COLO668 (cell line): ENCODE measurements around the gene CDC25B.
"Not testable (repeated sequence)": the region's sequence is repeated elsewhere in the genome, so short reads cannot be mapped to it uniquely, and the experiment has no call there.

Experiments
- DNase-seq: peaks from one replicate; lab custom pipeline; 2025; ENCODE audit not compliant: unreplicated experiment; lab: John Stamatoyannopoulos, UW

CDC25B gene

DNA sequence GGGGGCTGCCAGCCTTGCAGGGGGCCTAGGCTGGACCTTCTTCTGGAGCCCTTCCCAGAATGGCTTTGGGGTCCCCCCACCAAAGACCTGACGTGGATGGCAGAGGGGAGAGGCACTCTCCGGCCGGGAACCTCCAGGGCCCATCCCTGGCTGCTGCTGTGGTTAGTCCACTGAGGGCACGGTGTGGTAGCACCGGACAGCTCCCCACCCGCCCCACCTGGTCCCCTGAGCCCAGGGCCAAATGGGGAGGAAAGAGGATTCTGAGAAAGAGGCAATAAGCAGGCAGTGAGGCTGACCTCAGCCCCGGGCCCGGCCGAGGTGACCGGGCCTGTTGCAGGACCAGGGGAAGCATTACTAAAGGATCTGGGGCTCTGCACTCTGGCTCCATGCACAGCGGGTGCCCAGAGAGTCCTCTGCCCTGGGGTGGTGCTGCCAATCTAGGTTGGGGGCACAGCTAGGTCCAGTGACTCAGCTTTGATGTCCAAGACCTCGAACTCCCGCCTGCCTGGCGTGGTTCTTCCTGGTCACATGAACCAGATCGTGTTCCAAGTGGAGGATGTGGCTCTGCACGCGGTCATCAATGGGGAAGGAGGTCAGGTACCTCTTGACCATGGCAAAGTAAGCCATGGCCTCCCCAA, 11.8 kb upstream of the CDC25B start:
- peak; percentile 40 for DNase-seq

- no peak for DNase-seq
Observed at GRCh38 chr20:3784863-3785239, 11.3 kb upstream of the CDC25B start.

DNA sequence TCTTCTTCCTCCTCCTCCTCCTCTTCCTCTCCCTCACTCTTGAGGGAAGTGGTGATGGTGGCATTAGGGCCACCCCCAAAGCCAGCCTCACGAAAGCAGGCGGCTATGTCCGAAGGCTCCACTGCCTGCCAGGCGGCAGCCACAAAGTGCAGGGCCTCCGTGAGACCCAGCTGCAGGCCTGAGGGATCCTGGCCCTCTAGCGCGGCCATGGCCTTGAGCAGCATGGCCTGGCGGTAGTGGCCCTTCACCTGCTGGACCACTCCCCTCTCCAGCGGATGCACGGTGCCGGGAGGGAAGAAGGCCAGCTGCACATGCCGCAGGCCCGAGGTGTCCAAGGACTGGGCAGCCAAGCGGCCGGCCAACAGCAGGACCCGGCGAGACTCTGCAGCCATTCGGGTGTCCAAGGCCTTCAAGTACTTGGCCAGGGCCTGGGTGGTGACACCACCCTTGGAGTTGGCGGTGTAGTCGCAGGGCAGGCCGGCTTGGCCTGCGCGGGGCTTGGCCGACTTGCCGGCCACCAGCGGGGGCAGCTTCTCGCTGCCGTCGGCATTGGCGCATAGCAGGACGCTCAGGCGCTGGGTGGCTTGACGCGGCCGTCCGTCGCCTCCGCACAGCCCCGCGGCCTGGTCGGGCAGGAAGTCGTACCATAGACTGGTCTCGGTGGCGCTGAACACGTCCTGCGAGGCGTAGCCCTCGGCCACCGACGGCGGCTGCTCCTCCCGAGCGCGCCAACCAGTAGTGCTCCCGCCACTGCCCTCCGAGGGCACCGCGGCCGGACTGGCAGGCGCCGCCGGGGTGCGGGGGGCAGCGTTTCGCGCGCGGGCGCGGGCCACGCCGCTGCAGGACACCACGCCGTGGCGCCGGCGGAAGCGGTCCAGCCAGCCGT, 10.6 kb upstream of the CDC25B start:
- DNase-seq = peak; percentile 70

DNA sequence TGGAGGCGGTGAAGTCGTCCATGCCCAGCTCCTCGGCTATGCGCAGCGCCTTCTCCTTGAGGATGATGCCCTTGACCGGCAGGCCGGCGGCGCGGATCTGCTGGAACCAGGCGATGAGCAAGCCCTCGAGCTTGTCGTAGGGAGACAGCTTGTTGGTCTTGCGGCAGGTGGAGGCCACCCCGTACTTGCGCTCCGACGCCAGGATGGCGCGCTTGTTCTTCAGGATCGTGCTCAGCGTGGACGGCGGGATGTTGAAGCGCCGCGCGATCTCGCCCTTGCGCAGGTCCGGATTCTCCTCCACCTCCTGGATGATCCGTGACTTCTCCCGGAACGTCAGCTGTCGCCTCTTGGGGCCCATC, 10.0 kb upstream of the CDC25B start:
- peak; percentile 79 for DNase-seq

GRCh38 chr20:3786665-3787323, 9.3 kb upstream of the CDC25B start, which contains the start of gene CENPB:
CENPB (minus strand) TSS chr20:3786740; CDS start chr20:3786483, 257 bp downstream.
- DNase-seq = peak; percentile 98

- no peak for DNase-seq
Observed at GRCh38 chr20:3787324-3788014, 8.6 kb upstream of the CDC25B start.

DNA sequence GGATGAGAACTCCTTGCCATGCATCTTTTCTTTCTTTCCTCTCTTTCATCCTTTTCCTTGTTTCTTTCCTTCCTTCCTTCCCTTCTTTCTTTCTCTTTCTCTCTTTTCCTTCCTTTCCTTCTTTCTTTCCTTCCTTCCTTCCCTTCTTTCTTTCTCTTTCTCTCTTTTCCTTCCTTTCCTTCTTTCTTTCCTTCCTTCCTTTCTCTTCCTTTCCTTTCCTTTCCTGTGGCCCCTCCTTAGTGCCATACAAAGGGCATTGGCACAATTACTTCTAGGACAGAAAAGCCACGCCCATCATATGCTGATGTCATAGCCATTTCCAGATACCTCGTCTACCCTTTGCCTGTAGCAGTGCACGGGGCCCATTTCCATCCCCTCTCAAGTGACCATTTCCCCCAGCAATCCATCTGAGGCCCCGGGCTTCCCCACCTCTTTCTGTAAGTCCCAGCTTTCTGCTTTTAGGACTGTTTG, 7.4 kb upstream of the CDC25B start:
- peak; percentile 38 for DNase-seq

DNA sequence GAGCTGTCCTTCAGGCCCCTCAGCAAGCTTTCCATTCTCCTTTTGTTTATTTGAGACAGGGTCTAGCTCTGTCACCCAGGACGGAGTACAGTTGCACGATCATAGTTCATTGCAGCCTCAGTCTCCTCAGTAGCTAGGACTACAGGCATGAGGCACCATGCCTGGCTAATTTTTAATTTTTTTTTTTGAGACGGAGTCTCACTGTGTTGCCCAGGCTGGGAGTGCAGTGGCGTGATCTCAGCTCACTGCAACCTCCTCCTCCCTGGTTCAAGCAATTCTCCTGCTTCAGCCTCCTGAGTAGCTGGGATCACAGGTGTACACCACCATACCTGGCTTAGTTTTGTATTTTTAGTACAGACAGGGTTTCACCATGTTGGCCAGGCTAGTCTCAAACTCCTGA, 6.9 kb upstream of the CDC25B start:
- DNase-seq = not testable (repeated sequence)

DNA sequence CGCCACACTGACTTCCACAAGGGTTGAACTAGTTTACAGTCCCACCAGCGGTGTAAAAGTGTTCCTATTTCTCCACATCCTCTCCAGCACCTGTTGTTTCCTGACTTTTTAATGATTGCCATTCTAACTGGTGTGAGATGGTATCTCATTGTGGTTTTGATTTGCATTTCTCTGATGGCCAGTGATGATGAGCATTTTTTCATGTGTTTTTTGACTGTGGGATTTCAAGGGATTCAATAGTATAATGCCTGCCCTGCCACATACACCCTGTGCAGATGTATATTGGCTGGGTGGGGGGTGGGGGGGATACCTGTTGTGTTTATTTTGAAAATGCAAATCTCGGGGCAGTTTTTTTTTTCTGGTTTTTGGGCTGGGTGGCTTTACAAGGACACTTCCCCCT, 1.9 kb upstream of the CDC25B start:
- not testable (repeated sequence) for DNase-seq

DNA sequence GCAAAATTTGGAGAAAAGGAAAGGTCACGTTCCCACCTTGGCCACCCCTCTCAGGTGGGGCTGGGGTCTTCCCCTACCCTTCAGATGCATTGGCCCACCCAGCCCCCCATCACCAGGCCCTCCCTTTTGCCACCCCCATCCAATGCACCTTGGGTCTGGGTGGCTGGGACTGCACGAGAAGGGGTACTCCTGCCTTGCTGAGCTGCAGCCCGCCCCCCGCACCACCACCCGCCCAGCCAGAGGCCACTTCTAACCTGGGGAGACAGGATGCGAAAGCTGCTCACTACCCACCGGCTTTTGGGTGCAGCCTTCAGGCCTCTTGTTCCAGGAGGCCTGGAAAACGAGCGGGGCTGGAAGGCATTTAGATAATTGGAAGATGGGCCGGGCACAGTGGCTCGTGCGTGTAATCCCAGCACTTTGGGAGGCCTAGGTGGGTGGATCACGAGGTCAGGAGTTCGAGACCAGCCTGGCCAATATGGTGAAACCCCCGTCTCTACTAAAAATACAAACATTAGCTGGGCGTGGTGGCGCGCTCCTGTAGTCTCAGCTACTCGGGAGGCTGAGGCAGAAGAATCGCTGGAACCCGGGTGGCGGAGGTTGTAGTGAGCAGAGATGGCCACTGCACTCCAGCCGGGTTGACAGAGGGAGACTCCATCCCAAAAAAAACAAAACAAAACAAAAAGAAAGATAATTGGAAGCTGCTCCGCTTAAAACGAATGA, 1.2 kb upstream of the CDC25B start:
- DNase-seq = no peak

DNA sequence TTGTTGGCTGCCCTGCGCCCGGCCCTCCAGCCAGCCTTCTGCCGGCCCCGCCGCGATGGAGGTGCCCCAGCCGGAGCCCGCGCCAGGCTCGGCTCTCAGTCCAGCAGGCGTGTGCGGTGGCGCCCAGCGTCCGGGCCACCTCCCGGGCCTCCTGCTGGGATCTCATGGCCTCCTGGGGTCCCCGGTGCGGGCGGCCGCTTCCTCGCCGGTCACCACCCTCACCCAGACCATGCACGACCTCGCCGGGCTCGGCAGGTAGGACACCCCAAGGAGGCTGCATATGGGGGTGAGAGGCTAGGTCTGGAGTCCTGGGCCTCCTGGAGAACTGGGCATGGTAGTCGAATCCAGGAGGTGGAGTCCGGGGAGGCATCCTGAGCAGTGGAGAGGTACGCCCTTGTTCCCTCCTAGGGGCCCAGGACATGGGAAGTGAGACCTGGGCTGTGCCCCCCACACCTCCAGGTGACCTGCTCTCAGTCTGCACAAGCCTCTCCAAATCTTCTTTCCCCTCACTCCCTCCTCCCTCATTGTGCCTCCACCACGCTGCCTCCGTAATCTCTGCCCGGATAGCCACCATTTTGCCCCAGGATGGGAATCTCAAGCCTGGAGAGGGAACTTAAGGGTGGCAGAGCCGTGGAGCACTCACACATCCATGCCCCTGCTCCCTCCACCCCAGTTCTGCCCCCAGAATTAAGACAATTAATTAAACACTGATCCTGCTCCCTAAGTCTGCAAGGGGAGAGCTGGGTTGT, 541 bp downstream of the CDC25B start:
- DNase-seq = peak; percentile 46

- no peak for DNase-seq
Observed at GRCh38 chr20:3797226-3797545, 1.1 kb downstream of the CDC25B start.

DNA sequence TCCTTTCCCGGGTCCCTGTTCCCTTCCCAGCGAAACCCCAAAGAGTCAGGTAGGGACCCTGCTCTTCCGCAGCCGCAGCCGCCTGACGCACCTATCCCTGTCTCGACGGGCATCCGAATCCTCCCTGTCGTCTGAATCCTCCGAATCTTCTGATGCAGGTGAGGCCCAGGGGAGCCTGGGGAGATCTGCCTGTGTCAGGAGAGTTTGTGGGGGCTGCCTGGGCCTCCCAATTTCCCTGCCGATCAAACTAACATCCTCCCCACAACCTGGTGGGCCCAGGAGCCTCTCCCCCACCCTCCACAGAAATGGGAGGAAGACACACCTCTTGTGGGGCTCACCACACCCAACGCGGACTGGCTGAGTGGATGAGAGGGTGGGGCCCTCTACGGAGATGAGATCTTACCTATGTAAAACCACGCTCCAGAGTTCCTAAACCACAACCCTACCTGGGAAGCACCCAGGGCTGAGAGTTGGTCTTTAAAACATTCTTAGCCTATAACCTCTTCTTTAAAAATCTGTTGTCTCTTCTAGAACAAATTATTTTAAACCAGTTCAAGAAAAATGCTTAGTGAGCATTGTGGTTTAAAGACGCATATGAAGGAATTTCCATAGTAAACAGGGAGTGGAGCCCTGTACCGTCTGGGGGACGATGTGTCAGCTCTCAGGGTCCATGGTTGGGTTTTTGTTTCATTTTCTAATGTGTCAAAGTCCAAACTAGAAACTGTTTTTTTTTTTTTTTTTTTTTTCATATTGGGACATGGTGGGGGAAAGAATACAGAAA, 1.7 kb downstream of the CDC25B start:
- peak; percentile 61 for DNase-seq

DNA sequence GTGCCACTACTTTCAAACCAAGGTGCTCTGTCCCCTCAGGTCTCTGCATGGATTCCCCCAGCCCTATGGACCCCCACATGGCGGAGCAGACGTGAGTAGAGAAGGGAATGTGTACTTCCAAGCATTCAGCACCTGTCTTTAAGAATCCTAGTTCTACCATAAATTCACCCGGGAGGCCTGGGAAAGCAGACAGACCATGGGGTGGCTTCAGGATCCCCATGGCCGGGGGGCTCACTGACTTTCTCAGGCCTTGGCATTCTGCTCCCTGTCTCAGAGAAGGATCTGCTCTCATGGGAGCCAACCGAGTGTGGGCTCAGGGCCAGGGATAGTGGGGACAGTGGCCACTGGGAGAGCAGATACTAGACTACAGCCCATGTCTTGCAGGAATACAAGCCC, 2.3 kb downstream of the CDC25B start:
- DNase-seq = no peak

DNA sequence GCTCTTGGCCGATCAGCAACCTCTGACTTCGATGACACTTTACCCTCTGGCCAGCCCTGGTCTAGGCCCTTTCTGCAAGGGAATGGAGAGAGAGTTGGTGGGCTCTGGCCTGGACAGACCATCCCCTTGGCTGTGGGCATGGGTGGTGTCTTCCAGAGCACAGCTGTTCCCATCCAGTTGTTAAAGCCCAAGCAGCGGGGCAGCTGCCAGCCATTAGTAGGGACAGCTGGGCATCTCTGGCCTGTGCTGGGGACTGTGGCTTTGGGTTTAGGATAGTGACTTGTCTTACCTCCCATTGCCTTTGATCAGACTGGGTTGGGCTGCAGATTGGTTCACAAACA, 2.8 kb downstream of the CDC25B start:
- DNase-seq = peak; percentile 73

DNA sequence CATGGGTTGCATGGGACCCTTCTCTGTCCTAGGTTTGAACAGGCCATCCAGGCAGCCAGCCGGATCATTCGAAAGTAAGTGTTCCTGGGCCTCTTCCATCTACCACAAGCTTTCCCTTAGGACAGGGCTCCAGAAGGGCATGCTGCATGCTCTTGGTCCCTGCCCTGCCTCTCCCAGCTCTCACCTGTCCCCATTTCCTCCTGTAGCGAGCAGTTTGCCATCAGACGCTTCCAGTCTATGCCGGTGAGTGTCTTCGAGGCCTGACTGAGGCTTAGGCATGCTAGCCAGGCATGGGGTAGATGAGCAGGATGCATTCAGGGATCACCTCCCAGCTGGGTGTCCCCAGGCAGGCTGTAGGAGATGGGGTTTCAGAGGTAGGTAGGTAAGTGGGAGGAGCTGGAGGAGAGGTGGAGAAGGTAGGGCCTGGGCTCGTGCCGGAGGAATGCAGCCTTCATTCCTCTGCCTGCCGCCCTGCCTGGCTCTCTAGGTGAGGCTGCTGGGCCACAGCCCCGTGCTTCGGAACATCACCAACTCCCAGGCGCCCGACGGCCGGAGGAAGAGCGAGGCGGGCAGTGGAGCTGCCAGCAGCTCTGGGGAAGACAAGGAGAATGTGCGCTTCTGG, 4.3 kb downstream of the CDC25B start:
- DNase-seq = peak; percentile 43

GRCh38 chr20:3800878-3801260, 4.8 kb downstream of the CDC25B start:
- DNase-seq = no peak

DNA sequence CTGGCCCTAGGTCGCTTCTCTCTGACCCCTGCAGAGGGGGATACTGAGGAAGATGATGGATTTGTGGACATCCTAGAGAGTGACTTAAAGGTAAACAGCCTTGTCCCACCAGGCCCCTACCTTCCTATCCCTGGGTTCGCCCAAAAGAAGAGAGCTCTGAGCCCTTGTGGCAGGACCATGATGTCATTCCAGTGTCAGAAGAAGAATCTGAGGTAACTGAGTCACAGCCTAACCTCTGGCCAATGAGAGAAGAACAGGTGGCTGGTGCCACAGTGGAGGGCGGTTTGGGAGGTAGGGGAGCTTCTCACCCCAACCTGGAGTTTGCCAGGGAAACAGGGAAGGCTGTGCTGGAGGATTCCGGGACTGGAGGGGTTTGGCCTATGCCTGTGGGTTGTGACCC, 5.2 kb downstream of the CDC25B start:
- DNase-seq = no peak

GRCh38 chr20:3801846-3802245, 5.7 kb downstream of the CDC25B start:
- DNase-seq = no peak
